Adrenal gland (tissue), 12 donors: Measurements from ENCODE around the gene MACROD2. TPM values are rescaled to one million over a fixed set of nuclear protein-coding genes. Genes with fewer than 3 reads are reported as not detected.
"Not testable (repeated sequence)": the region's sequence is repeated elsewhere in the genome, so short reads cannot be mapped to it uniquely, and the experiment has no call there.

ENCODE experiments used
- DNase-seq, 7 donors: peaks; one replicate each; pipeline ENCODE4 v3.0.0-alpha.2; 2019 to 2020
- H3K27ac ChIP-seq, 5 donors: fragments of 200-600 bp; sonication (generic) in 4 of 5; 1 replicate in 3 of 5; 2 replicates in 2 of 5; pipeline versions ENCODE4 v1.5.1 to v1.8.0; 2016 to 2020; ENCODE audit warnings: mild to moderate bottlenecking in 1 of 5
- H3K27me3 ChIP-seq: fragments of 200-600 bp; 2 replicates; pipeline ENCODE4 v1.8.0; 2021
- H3K36me3 ChIP-seq, 2 donors: fragments of 200-600 bp; replicated peaks in 1 of 2; 1 replicate in 1 of 2; 2 replicates in 1 of 2; pipeline versions ENCODE4 v1.5.1 to v1.8.0; 2018 to 2022
- H3K4me1 ChIP-seq, 2 donors: fragments of 200-600 bp; replicated peaks in 1 of 2; 1 replicate in 1 of 2; 2 replicates in 1 of 2; pipeline versions ENCODE4 v1.5.1 to v1.8.0; 2018 to 2021
- H3K4me3 ChIP-seq, 4 donors: fragments of 200-600 bp; sonication (generic) in 3 of 4; one replicate each; pipeline ENCODE4 v1.5.1; 2016 to 2018
- H3K9me3 ChIP-seq, 3 donors: fragments of 200-600 bp; sonication (generic) in 1 of 3; replicated peaks in 1 of 3; 1 replicate in 2 of 3; 2 replicates in 1 of 3; pipeline versions ENCODE4 v1.5.1 to v1.8.0; 2016 to 2021
- POLR2A ChIP-seq, 2 donors: fragments of 450-650 bp; IDR thresholded peaks; one replicate each; pipeline ENCODE4 v1.6.1; 2017; ENCODE audit warnings: antibody characterized with exemption in 2 of 2, mild to moderate bottlenecking in 2 of 2, moderate library complexity in 1 of 2
- WGBS, 4 donors: extraction: QIAGEN DNeasy Blood & Tissue Kit in 2 of 4; methylation state at CpG; one replicate each; pipeline versions ENCODE4 v1.1.5 to v1.1.7; 2013 to 2017; 5-methylcytosine and 5-hydroxymethylcytosine counted together
- intact Hi-C, 2 donors: fragments of 100-400 bp; cut with DNase I; formaldehyde crosslinking; loops; one replicate each; pipeline versions ENCODE4 v1.14.1 to v1.15.0; 2022 to 2023
- polyA plus RNA-seq, 3 donors: library from polyadenylated mRNA; stranded (reverse); fragments of 200-250 nt in 2 of 3; fragments of 350-450 nt in 1 of 3; fragmentation: Illumina TruSeq in 1 of 3; extraction: RNeasy Lipid Tissue Mini Kit (QIAGEN cat#74804) in 1 of 3; gene quantifications; one replicate each; pipeline ENCODE4 v1.2.3, GENCODE V29; 2013 to 2014
- total RNA-seq, 9 donors: library from RNA; depleted of rRNA in 4 of 9; stranded (reverse); fragments of >200 nt in 4 of 9; fragments of 120-200 nt in 1 of 9; fragmentation: NEBNext Ultra II Directional in 1 of 9; extraction: Animal tissue kit (Norgen Biotek cat#: 25700) in 1 of 9; gene quantifications; one replicate each; pipeline versions ENCODE4 v1.1.0 to v1.2.4, GENCODE V29; 2013 to 2023
- TF ChIP-seq, protein P1 (sequence below), 6 experiments: fragments of 450-650 bp in 4 of 6; fragments of 200-600 bp in 2 of 6; sonication (generic) in 1 of 6; IDR thresholded peaks; 1 replicate in 5 of 6; 2 replicates in 1 of 6; pipeline versions ENCODE4 v1.5.1 to v1.8.0; 2016 to 2021; ENCODE audit warnings: antibody characterized with exemption in 6 of 6, mild to moderate bottlenecking in 2 of 6, moderate library complexity in 1 of 6
- donor health status: healthy with polysubstance abuse.
- donor health status: Bipolar disorder and iron deficiency.
- donor health status: DM: yes; HTN: yes; CAD: no.
- donor health status: DM: no; HTN: no; CAD: no.
- donor health status: DM: no; HTN: no; CAD: no.
- donor health status: DM: yes; HTN: yes; CAD: no.

The MACROD2 gene
- total and polyA plus RNA-seq, 12 donors: 1.1 to 21.2 (median 6.4) TPM

DNA sequence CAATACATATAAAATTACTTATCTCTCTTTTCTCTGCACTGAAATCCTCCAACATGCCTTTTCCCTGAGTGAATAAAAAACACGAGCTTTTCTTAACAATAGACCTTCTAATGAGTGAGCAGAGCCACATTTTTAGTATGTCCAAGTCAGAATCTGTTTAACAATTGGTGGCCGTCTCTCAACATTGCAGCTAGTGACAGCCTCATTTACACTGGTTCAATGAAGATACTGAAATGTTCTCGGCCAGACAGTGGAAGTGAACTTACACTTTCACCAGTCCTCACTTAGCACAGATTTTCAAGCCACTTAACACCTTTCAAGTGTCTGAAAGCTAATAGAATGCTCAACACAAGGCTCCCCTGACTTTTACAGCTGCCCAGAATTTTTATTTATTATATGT, 1810.8 kb downstream of the MACROD2 start:
- Histone ChIP-seq H3K9me3 (no peaks in the 10 kb centered on the region), H3K27ac (no peak overlapping the region), H3K4me3 (no peak overlapping the region), H3K4me1 (no peaks in the 10 kb centered on the region), H3K27me3 (no peaks in the 10 kb centered on the region), H3K36me3 (no peaks in the 10 kb centered on the region)
- TF ChIP-seq POLR2A (IDR thresholded peaks at IDR 0.05): no peak
- TF ChIP-seq, protein P1, sequence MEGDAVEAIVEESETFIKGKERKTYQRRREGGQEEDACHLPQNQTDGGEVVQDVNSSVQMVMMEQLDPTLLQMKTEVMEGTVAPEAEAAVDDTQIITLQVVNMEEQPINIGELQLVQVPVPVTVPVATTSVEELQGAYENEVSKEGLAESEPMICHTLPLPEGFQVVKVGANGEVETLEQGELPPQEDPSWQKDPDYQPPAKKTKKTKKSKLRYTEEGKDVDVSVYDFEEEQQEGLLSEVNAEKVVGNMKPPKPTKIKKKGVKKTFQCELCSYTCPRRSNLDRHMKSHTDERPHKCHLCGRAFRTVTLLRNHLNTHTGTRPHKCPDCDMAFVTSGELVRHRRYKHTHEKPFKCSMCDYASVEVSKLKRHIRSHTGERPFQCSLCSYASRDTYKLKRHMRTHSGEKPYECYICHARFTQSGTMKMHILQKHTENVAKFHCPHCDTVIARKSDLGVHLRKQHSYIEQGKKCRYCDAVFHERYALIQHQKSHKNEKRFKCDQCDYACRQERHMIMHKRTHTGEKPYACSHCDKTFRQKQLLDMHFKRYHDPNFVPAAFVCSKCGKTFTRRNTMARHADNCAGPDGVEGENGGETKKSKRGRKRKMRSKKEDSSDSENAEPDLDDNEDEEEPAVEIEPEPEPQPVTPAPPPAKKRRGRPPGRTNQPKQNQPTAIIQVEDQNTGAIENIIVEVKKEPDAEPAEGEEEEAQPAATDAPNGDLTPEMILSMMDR (IDR thresholded peaks at IDR 0.05): no peak
- WGBS, 4 donors: 54 to 75% (median 73%) methylated on average over 3 of the region's 3 CpGs
- intact Hi-C loops: no loop called here
- DNase-seq: no peak

DNA sequence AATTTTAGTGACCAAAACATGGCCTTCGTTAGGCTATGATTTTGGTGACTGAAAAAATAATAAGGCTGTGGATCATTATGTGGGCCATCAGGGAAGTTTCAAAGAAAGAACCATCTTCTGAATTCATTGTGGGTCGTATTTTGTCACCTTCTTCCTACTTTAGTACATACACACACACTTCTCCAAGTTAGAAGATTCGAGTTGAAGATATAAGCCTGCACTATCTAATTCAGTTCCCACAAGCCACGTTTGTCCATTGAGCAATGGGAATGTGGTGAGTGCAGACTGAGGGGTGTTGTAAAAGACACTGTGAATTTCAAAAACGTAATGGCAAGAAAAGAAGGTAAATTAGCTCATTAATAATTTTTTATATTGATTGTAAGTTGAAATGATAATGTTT, 1812.0 kb downstream of the MACROD2 start:
- TF ChIP-seq, protein P1 (IDR thresholded peaks at IDR 0.05): no peak
- TF ChIP-seq POLR2A (IDR thresholded peaks at IDR 0.05): no peak
- Histone ChIP-seq H3K4me1 (no peaks in the 10 kb centered on the region), H3K36me3 (no peaks in the 10 kb centered on the region), H3K4me3 (no peak overlapping the region), H3K9me3 (no peaks in the 10 kb centered on the region), H3K27me3 (no peaks in the 10 kb centered on the region), H3K27ac (no peak overlapping the region)
- DNase-seq: no peak
- intact Hi-C loops: no loop called here
- WGBS, 4 donors: 69 to 80% (median 78%) methylated on average over 5 of the region's 5 CpGs

DNA sequence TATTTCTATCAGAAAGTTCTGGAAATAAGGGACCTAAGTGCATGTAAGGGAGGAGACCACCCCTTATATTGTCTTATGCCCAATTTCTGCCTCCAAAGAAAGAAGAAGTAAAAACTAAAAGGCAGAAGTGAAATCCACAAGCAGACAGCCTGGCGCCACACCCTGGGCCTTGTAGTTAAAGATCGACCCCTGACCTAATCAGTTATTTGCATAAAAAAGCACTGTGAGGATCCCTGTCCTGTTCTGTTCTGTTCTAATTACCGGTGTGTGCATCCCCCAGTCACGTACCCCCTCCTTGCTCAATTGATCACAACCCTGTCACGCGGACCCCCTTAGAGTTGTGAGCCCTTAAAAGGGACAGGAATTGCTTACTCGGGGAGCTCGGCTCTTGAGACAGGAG, 1812.5 kb downstream of the MACROD2 start:
- H3K4me1 ChIP-seq, H3K36me3 ChIP-seq, intact Hi-C loops, H3K27me3 ChIP-seq, H3K9me3 ChIP-seq, H3K27ac ChIP-seq, DNase-seq, H3K4me3 ChIP-seq: not testable (repeated sequence)
- WGBS, 4 donors: 84 to 93% (median 90%) methylated on average over 8 of the region's 8 CpGs

DNA sequence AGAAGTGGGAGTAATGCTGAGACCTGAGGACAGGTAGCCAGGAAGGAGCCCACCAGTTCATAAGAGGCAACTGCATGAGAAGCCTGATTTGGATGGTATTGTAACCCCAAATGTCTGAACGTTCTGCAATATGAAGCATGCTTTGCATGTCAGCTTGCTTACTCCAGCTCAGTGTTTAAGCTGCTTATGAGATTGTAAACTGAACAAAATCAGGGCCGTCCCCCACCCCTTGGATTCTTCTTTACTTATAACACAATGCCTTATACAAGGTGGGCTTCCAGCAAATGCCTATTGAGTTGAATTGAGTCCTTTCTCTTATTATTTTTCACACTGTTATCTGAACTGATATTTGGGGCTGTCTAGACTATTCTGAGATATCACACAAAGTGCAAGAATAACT, 1816.6 kb downstream of the MACROD2 start:
- no peak for DNase-seq
- Histone ChIP-seq H3K4me3 (no peak overlapping the region), H3K9me3 (no peaks in the 10 kb centered on the region), H3K4me1 (no peaks in the 10 kb centered on the region), H3K27me3 (no peaks in the 10 kb centered on the region), H3K36me3 (no peaks in the 10 kb centered on the region), H3K27ac (no peak overlapping the region)
- intact Hi-C loops: no loop called here
- WGBS, 4 donors: 65 to 89% (median 70%) methylated on average over 2 of the region's 2 CpGs
- TF ChIP-seq, protein P1 (IDR thresholded peaks at IDR 0.05): no peak
- TF ChIP-seq POLR2A (IDR thresholded peaks at IDR 0.05): no peak

DNA sequence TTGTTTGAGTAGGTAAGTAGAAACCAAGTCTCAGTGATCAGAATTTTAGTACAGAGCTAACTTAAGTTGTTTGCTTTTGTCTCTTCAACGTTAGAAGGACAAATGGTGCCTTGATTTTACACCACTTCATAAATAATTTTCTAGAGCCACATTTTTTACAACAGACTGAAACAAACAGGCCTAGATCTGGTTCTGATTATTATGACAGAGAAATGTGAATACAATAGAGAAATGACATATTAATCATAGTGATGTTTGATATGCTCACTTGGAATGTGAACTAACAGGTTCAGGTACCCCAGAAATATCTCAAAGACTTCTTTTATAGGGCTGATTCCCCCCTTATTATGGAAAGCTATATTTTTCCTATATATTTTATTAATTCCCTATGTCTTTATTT, 1817.4 kb downstream of the MACROD2 start:
- Histone ChIP-seq H3K9me3 (no peaks in the 10 kb centered on the region), H3K27ac (no peak overlapping the region), H3K4me3 (no peak overlapping the region), H3K4me1 (no peaks in the 10 kb centered on the region), H3K36me3 (no peaks in the 10 kb centered on the region), H3K27me3 (no peaks in the 10 kb centered on the region)
- TF ChIP-seq POLR2A (IDR thresholded peaks at IDR 0.05): no peak
- no peak for DNase-seq
- intact Hi-C loops: no loop called here
- WGBS, 4 donors: 60 to 73% (median 63%) methylated on average over 1 of the region's 1 CpG
